ENCODE measurements around the gene TUBB4A. TPM values are rescaled to one million over a fixed set of nuclear protein-coding genes. Genes with fewer than 3 reads are reported as not detected.

TUBB4A gene
- total RNA-seq, 1 experiment from 2014 or later: 4.4 TPM

DNA sequence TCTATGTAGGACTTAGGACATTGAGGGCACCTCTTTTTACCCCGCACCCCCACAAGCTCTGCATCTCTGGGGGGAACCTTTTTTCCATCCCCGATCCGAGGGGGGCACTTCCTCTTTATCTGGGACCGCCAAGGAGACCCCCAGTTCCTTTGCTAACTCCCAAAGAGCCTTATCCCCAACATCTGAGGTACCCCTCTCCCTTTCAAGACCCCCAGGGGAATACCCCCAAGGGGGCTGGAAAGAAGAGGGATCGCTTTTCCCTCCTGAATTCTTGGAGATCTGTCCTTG lies 29.8 kb upstream of the TUBB4A start:
- POLR2A ChIA-PET: no interaction called here
- in situ Hi-C loops (cut with HindIII; ENCODE audit: low pct_unique_long_range_greater_than_20kb, low sequenced_read_pairs): no loop called here

GRCh38 chr19:6531163-6531955 lies 29.2 kb upstream of the TUBB4A start:
- POLR2A ChIA-PET: interaction anchor here (0.6 kb wide), 1 partner anchor 309 kb away, joined by 3 read pairs; no protein-coding TSS in a partner anchor
- CTCF ChIA-PET: interaction anchor here (0.6 kb wide), 1 partner anchor 11 kb away, joined by 3 read pairs; no protein-coding TSS in a partner anchor
- no peak for DNase-seq (ENCODE audit: low read depth, low spot score)
- H3K9me3 ChIP-seq (ENCODE audit: control insufficient read depth, insufficient read depth, low read depth, low read length): no peaks in the 10 kb centered on the region
- TF ChIP-seq POLR2AphosphoS5 (IDR thresholded peaks at IDR 0.05; ENCODE audit: low read depth, low read length) (no peak), REST (IDR thresholded peaks at IDR 0.05; ENCODE audit: insufficient read depth in 1 of 2, low read depth in 2 of 2, low read length in 1 of 2) (no peak), TCF7L2 (IDR thresholded peaks at IDR 0.05; ENCODE audit: low read depth, low read length) (no peak), SIN3A (IDR thresholded peaks at IDR 0.05; ENCODE audit: borderline replicate concordance, insufficient read depth, low read depth, low read length) (no peak)
- TF ChIP-seq, protein P1, sequence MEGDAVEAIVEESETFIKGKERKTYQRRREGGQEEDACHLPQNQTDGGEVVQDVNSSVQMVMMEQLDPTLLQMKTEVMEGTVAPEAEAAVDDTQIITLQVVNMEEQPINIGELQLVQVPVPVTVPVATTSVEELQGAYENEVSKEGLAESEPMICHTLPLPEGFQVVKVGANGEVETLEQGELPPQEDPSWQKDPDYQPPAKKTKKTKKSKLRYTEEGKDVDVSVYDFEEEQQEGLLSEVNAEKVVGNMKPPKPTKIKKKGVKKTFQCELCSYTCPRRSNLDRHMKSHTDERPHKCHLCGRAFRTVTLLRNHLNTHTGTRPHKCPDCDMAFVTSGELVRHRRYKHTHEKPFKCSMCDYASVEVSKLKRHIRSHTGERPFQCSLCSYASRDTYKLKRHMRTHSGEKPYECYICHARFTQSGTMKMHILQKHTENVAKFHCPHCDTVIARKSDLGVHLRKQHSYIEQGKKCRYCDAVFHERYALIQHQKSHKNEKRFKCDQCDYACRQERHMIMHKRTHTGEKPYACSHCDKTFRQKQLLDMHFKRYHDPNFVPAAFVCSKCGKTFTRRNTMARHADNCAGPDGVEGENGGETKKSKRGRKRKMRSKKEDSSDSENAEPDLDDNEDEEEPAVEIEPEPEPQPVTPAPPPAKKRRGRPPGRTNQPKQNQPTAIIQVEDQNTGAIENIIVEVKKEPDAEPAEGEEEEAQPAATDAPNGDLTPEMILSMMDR (IDR thresholded peaks at IDR 0.05): no peak
- peak overlapping the region; percentile 51 to 85 for H3K4me3 ChIP-seq (ENCODE audit: low read depth in 2 of 2, low read length in 2 of 2)
- peaks cover 10% of the 10 kb centered on the region for H3K4me1 ChIP-seq (ENCODE audit: control insufficient read depth, insufficient read depth, low read length)
- H3K27me3 ChIP-seq (ENCODE audit: control insufficient read depth, insufficient read depth, low read length): no peaks in the 10 kb centered on the region
- BruUV-seq (replicated peaks): no TSS peak
- 0 out of 2 replicates have a peak overlapping the region, but pooled peaks have one; percentile 12 for H3K27ac ChIP-seq (ENCODE audit: low read length)
- peak; percentile 27; the same call in 1 of the 2 replicates for ATAC-seq
- in situ Hi-C loops (cut with HindIII; ENCODE audit: low pct_unique_long_range_greater_than_20kb, low sequenced_read_pairs): no loop called here
- intact Hi-C loops (cut with micrococcal nuclease; ENCODE audit: unreplicated experiment): no loop called here
- no peaks in the 10 kb centered on the region; the same call in 1 of the 2 replicates for H3K36me3 ChIP-seq (ENCODE audit: control insufficient read depth, insufficient read depth, low read length)

More for the DNA sequence above, 29.8 kb upstream of the TUBB4A start:
- Histone ChIP-seq H3K27me3 (ENCODE audit: control insufficient read depth, insufficient read depth, low read length) (no peaks in the 10 kb centered on the region), H3K9me3 (ENCODE audit: control insufficient read depth, insufficient read depth, low read depth, low read length) (no peaks in the 10 kb centered on the region), H3K4me1 (ENCODE audit: control insufficient read depth, insufficient read depth, low read length) (peaks cover 10% of the 10 kb centered on the region), H3K4me3 (ENCODE audit: low read depth in 2 of 2, low read length in 2 of 2) (peak overlapping the region; percentile 51 to 85), H3K36me3 (ENCODE audit: control insufficient read depth, insufficient read depth, low read length) (no peaks in the 10 kb centered on the region; the same call in 1 of the 2 replicates), H3K27ac (ENCODE audit: low read length) (no peak overlapping the region)
- BruUV-seq (replicated peaks): no TSS peak
- intact Hi-C loops (cut with micrococcal nuclease; ENCODE audit: unreplicated experiment): no loop called here
- DNase-seq (ENCODE audit: low read depth, low spot score) (no peak), ATAC-seq (no peak)
- CTCF ChIA-PET: no interaction called here
- TF ChIP-seq, protein P1 (IDR thresholded peaks at IDR 0.05): no peak
- TF ChIP-seq POLR2AphosphoS5 (IDR thresholded peaks at IDR 0.05; ENCODE audit: low read depth, low read length) (no peak), REST (IDR thresholded peaks at IDR 0.05; ENCODE audit: insufficient read depth in 1 of 2, low read depth in 2 of 2, low read length in 1 of 2) (no peak), SIN3A (IDR thresholded peaks at IDR 0.05; ENCODE audit: borderline replicate concordance, insufficient read depth, low read depth, low read length) (no peak), TCF7L2 (IDR thresholded peaks at IDR 0.05; ENCODE audit: low read depth, low read length) (no peak)
